Neural progenitor cell (in vitro differentiated cells): ENCODE measurements around the gene ARHGAP15. TPM values are rescaled to one million over a fixed set of nuclear protein-coding genes. Genes with fewer than 3 reads are reported as not detected.

Experiments used
- DNase-seq: peaks from one replicate; pipeline ENCODE4 v3.0.0-alpha.2; 2016; ENCODE audit warnings: low spot score
- H2AFZ ChIP-seq: fragments of 200-600 bp; sonication (generic); replicated peaks from 2 replicates; pipeline ENCODE4 v1.6.1; 2016; ENCODE audit warnings: antibody characterized with exemption
- H3F3A ChIP-seq: fragments of 200-600 bp; sonication (generic); 2 replicates; pipeline ENCODE4 v1.6.1; 2016; ENCODE audit warnings: antibody characterized with exemption, low read depth
- H3K27ac ChIP-seq: fragments of 200-600 bp; sonication (generic); 2 replicates; pipeline ENCODE4 v1.5.1; 2016; ENCODE audit warnings: mild to moderate bottlenecking
- H3K27me3 ChIP-seq: fragments of 200-600 bp; sonication (generic); 2 replicates; pipeline ENCODE4 v1.6.1; 2016; ENCODE audit warnings: mild to moderate bottlenecking, moderate library complexity
- H3K36me3 ChIP-seq: fragments of 200-600 bp; sonication (generic); 2 replicates; pipeline ENCODE4 v1.5.1; 2016
- H3K4me1 ChIP-seq: fragments of 200-600 bp; sonication (generic); 2 replicates; pipeline ENCODE4 v1.6.1; 2016; ENCODE audit warnings: mixed run types
- H3K4me2 ChIP-seq: fragments of 200-600 bp; sonication (generic); 2 replicates; pipeline ENCODE4 v1.6.1; 2016
- H3K4me3 ChIP-seq: fragments of 200-600 bp; sonication (generic); 2 replicates; pipeline ENCODE4 v1.5.1; 2016
- H3K79me2 ChIP-seq: fragments of 200-600 bp; sonication (generic); 2 replicates; pipeline ENCODE4 v1.6.1; 2016; ENCODE audit warnings: low read depth
- H3K9ac ChIP-seq: fragments of 200-600 bp; sonication (generic); 2 replicates; pipeline ENCODE4 v1.6.1; 2016
- H3K9me3 ChIP-seq: fragments of 200-600 bp; sonication (generic); 2 replicates; pipeline ENCODE4 v1.5.1; 2016; ENCODE audit warnings: low read depth
- H4K20me1 ChIP-seq: fragments of 200-600 bp; sonication (generic); 2 replicates; pipeline ENCODE4 v1.6.1; 2016; ENCODE audit warnings: low read depth
- H3K27ac Mint-ChIP-seq: 3 replicates; pipeline ENCODE4 v1.8.0; 2021; ENCODE audit warnings: mixed read lengths
- H3K27me3 Mint-ChIP-seq: 2 replicates; pipeline ENCODE4 v1.8.0; 2022; ENCODE audit warnings: low read depth, mild to moderate bottlenecking, inconsistent platforms, moderate library complexity, mixed read lengths; ENCODE audit not compliant: insufficient read depth
- H3K36me3 Mint-ChIP-seq: 3 replicates; pipeline ENCODE4 v1.8.0; 2021; ENCODE audit warnings: mixed read lengths
- H3K4me1 Mint-ChIP-seq: 3 replicates; pipeline ENCODE4 v1.8.0; 2021; ENCODE audit warnings: mixed read lengths
- H3K4me3 Mint-ChIP-seq: 3 replicates; pipeline ENCODE4 v1.8.0; 2021; ENCODE audit warnings: mild to moderate bottlenecking, moderate library complexity, mixed read lengths
- H3K9me3 Mint-ChIP-seq: 3 replicates; pipeline ENCODE4 v1.8.0; 2020; ENCODE audit warnings: mixed read lengths
- EZH2 ChIP-seq: fragments of 200-600 bp; sonication (generic); IDR thresholded peaks from 2 replicates; pipeline ENCODE4 v1.6.1; 2017; ENCODE audit warnings: antibody characterized with exemption, mild to moderate bottlenecking, moderate library complexity
- EZH2phosphoT487 ChIP-seq: fragments of 200-600 bp; sonication (generic); IDR thresholded peaks from 2 replicates; pipeline ENCODE4 v1.6.1; 2017; ENCODE audit warnings: antibody characterized with exemption
- total RNA-seq: library from RNA; depleted of rRNA; stranded (reverse); fragments of >200 nt; gene quantifications from 2 replicates; pipeline ENCODE4 v1.2.3, GENCODE V29; 2015; ENCODE audit warnings: low replicate concordance
- TF ChIP-seq, protein P1 (sequence below): fragments of 200-600 bp; sonication (generic); IDR thresholded peaks from 2 replicates; pipeline ENCODE4 v1.5.1; 2017; ENCODE audit warnings: antibody characterized with exemption, mild to moderate bottlenecking

Gene ARHGAP15
- total RNA-seq, 1 donor from 2014 or later = 5.9 TPM

DNA sequence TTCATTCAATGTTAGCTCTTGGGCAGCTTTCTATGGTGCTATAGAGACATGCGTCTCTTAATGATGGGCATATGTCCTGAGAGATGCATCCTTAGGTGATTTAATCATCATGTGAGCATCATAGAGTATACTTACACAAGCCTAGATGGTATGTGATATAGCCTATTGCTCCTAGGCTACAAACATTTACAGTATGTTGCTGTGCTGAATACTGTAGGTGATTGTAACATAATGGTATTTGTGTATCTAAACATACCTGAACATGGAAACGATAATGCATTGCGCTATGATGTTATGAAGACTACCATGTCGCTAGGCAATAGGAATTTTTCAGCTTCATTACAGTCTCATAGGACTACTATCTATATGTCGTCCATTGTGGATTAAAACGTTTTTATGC lies 89.4 kb downstream of the ARHGAP15 start:
- no peaks in the 10 kb centered on the region for H4K20me1 ChIP-seq
- H3K4me3 ChIP-seq = no peak overlapping the region
- H3K27ac ChIP-seq = no peak overlapping the region
- TF ChIP-seq, protein P1, sequence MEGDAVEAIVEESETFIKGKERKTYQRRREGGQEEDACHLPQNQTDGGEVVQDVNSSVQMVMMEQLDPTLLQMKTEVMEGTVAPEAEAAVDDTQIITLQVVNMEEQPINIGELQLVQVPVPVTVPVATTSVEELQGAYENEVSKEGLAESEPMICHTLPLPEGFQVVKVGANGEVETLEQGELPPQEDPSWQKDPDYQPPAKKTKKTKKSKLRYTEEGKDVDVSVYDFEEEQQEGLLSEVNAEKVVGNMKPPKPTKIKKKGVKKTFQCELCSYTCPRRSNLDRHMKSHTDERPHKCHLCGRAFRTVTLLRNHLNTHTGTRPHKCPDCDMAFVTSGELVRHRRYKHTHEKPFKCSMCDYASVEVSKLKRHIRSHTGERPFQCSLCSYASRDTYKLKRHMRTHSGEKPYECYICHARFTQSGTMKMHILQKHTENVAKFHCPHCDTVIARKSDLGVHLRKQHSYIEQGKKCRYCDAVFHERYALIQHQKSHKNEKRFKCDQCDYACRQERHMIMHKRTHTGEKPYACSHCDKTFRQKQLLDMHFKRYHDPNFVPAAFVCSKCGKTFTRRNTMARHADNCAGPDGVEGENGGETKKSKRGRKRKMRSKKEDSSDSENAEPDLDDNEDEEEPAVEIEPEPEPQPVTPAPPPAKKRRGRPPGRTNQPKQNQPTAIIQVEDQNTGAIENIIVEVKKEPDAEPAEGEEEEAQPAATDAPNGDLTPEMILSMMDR = no peak
- TF ChIP-seq EZH2phosphoT487 (no peak), EZH2 (no peak)
- H3K4me2 ChIP-seq = no peak overlapping the region
- no peak overlapping the region for H3K27ac Mint-ChIP-seq
- H3F3A ChIP-seq = no peaks in the 10 kb centered on the region
- no peak for DNase-seq
- peaks cover 2% of the 10 kb centered on the region for H3K27me3 Mint-ChIP-seq
- H2AFZ ChIP-seq = no peak overlapping the region
- H3K9me3 ChIP-seq = no peaks in the 10 kb centered on the region
- H3K36me3 Mint-ChIP-seq = no peaks in the 10 kb centered on the region
- no peaks in the 10 kb centered on the region for H3K4me1 ChIP-seq
- H3K27me3 ChIP-seq = no peaks in the 10 kb centered on the region
- no peaks in the 10 kb centered on the region for H3K79me2 ChIP-seq
- no peaks in the 10 kb centered on the region for H3K4me1 Mint-ChIP-seq
- no peak overlapping the region for H3K4me3 Mint-ChIP-seq
- H3K36me3 ChIP-seq = no peaks in the 10 kb centered on the region
- H3K9ac ChIP-seq = no peak overlapping the region
- no peaks in the 10 kb centered on the region for H3K9me3 Mint-ChIP-seq

DNA sequence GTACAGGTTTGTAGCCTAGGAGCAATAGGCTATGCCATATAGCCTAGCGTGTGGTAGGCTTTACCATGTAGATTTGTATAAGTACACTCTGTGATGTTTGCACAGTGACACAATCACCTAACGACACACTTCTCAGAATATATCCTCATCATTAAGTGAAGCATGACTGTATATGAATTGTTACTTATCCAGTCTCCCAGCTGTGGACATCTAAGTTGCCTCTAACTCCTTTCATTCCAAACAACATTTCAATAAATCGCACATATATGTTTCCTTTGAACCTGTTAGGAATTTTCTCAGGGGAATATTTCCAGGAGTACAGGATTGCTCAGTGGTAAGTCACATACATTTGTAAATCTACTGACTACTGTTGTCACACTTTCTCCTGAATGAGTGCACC lies 90.0 kb downstream of the ARHGAP15 start:
- H3K4me1 Mint-ChIP-seq = no peaks in the 10 kb centered on the region
- no peaks in the 10 kb centered on the region for H3K4me1 ChIP-seq
- H4K20me1 ChIP-seq = no peaks in the 10 kb centered on the region
- TF ChIP-seq EZH2phosphoT487 = no peak
- no peaks in the 10 kb centered on the region for H3F3A ChIP-seq
- H3K4me2 ChIP-seq = no peak overlapping the region
- H3K9me3 ChIP-seq = no peaks in the 10 kb centered on the region
- no peak overlapping the region for H3K27ac Mint-ChIP-seq
- no peak overlapping the region for H3K27ac ChIP-seq
- no peak overlapping the region for H3K4me3 Mint-ChIP-seq
- H3K27me3 ChIP-seq = no peaks in the 10 kb centered on the region
- H3K4me3 ChIP-seq = no peak overlapping the region
- no peaks in the 10 kb centered on the region for H3K36me3 Mint-ChIP-seq
- H3K79me2 ChIP-seq = no peaks in the 10 kb centered on the region
- no peak for DNase-seq
- no peaks in the 10 kb centered on the region for H3K36me3 ChIP-seq
- H3K9me3 Mint-ChIP-seq = no peaks in the 10 kb centered on the region
- H3K9ac ChIP-seq = no peak overlapping the region
- H3K27me3 Mint-ChIP-seq = peaks cover 2% of the 10 kb centered on the region
- H2AFZ ChIP-seq = no peak overlapping the region

DNA sequence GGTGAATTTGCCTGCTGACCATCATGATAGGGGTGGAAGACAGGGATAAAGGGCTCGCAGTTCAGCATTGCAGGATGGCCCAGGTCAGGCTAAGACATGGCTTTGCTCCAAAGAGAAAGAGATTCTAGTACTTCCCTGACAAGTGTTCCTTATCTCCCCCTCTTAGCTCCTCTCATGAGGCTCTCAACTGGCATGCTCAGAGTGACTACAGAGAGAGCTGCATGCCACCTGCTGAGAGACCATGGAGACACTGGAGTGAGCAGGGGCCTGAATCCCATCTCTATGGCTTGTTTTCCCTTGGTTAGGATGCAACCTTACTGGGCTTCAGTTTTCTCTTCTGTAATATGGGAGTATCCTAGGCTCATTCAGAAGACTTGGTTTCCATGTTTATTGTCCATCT lies 94.3 kb downstream of the ARHGAP15 start:
- Histone ChIP-seq H3F3A (peaks cover under 1% of the 10 kb centered on the region), H2AFZ (no peak overlapping the region), H3K36me3 (no peaks in the 10 kb centered on the region), H3K9ac (no peak overlapping the region), H3K4me3 (no peak overlapping the region), H3K4me1 (peaks cover 6% of the 10 kb centered on the region), H4K20me1 (no peaks in the 10 kb centered on the region), H3K9me3 (no peaks in the 10 kb centered on the region), H3K79me2 (no peaks in the 10 kb centered on the region), H3K4me2 (no peak overlapping the region), H3K27ac (no peak overlapping the region), H3K27me3 (no peaks in the 10 kb centered on the region)
- Mint-ChIP-seq H3K9me3 (no peaks in the 10 kb centered on the region), H3K36me3 (no peaks in the 10 kb centered on the region), H3K4me1 (peaks cover 13% of the 10 kb centered on the region), H3K27ac (no peak overlapping the region), H3K27me3 (peaks cover 2% of the 10 kb centered on the region), H3K4me3 (no peak overlapping the region)
- TF ChIP-seq EZH2phosphoT487 = no peak
- no peak for TF ChIP-seq EZH2
- DNase-seq = no peak

DNA sequence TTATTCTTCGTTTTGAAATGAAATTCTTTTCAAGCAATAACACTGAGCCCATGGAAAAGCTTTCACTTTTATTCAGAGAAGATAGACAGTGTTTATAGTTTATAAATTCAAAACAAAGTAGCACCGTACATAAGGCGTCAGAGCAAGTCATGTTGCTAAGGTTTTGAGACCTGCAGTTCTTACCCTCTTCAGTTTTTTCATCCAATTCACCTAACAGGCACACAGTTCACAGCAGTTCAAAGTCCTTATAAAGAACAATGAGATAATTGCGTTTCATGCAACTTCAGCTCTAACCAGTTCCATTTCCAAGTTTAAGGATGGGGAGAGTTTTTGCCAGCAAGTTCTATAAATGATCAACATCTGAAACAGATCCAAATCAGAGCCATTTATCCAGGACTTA lies 96.7 kb downstream of the ARHGAP15 start:
- no peak for DNase-seq
- no peak overlapping the region for H2AFZ ChIP-seq
- no peaks in the 10 kb centered on the region for H3K36me3 Mint-ChIP-seq

More for the DNA sequence above, 96.7 kb downstream of the ARHGAP15 start:
- no peak overlapping the region for H3K27ac Mint-ChIP-seq
- H3K9ac ChIP-seq = no peak overlapping the region
- H3K79me2 ChIP-seq = no peaks in the 10 kb centered on the region
- peaks cover 28% of the 10 kb centered on the region for H3K4me1 ChIP-seq
- H3K4me3 ChIP-seq = no peak overlapping the region
- no peak overlapping the region for H3K27ac ChIP-seq
- H4K20me1 ChIP-seq = peaks cover 4% of the 10 kb centered on the region
- H3K4me3 Mint-ChIP-seq = no peak overlapping the region
- peaks cover 25% of the 10 kb centered on the region for H3F3A ChIP-seq
- no peaks in the 10 kb centered on the region for H3K36me3 ChIP-seq
- peaks cover 29% of the 10 kb centered on the region for H3K4me1 Mint-ChIP-seq
- no peak overlapping the region for H3K4me2 ChIP-seq
- H3K27me3 Mint-ChIP-seq = peaks cover 2% of the 10 kb centered on the region
- TF ChIP-seq, protein P1 = no peak
- TF ChIP-seq EZH2phosphoT487 (no peak), EZH2 (no peak)
- no peaks in the 10 kb centered on the region for H3K9me3 ChIP-seq
- no peaks in the 10 kb centered on the region for H3K9me3 Mint-ChIP-seq
- no peaks in the 10 kb centered on the region for H3K27me3 ChIP-seq
